ENCODE results near the gene UBA3.

- TF ChIP-seq CTCF (IDR thresholded peaks at IDR 0.05) (no peak), EP300 (IDR thresholded peaks at IDR 0.05) (no peak), POLR2A (IDR thresholded peaks at IDR 0.05) (no peak)
Measured at GRCh38 chr3:69020857-69021256, 59.3 kb downstream of the UBA3 start.
